ENCODE data around the gene AP1B1.

GRCh38 chr22:29317827-29318454, 70.4 kb downstream of the AP1B1 start:
- TF ChIP-seq CTCF (IDR thresholded peaks at IDR 0.05; ENCODE audit: low read depth, low read length, missing input control), result no peak
- TF ChIP-seq TAF1 (conservative IDR thresholded peaks at IDR 0.05), result no peak
- TF ChIP-seq RAD21 (IDR thresholded peaks at IDR 0.05), result no peak
- TF ChIP-seq REST (IDR thresholded peaks at IDR 0.05), result no peak
- no peak for TF ChIP-seq EGR1 (IDR thresholded peaks at IDR 0.05; ENCODE audit: low read depth in 2 of 2)
- TF ChIP-seq RXRA (IDR thresholded peaks at IDR 0.05), result no peak
- TF ChIP-seq SP1 (IDR thresholded peaks at IDR 0.05), result no peak
- no peak for TF ChIP-seq GABPA (IDR thresholded peaks at IDR 0.05 in 1 of 2, conservative IDR thresholded peaks at IDR 0.05 in 1 of 2)
- no peak for TF ChIP-seq JUND (IDR thresholded peaks at IDR 0.05)
- TF ChIP-seq, protein P1, sequence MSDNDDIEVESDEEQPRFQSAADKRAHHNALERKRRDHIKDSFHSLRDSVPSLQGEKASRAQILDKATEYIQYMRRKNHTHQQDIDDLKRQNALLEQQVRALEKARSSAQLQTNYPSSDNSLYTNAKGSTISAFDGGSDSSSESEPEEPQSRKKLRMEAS (IDR thresholded peaks at IDR 0.05), result no peak
